HCT116 (cell line): ENCODE data around the gene ATP8A2.

Experiments
- CTCF ChIP-seq, 3 experiments: fragments of 200-600 bp in 1 of 3; sonication (generic) in 1 of 3; IDR thresholded peaks in 2 of 3; conservative IDR thresholded peaks in 1 of 3; 2 replicates each; pipeline ENCODE4 v1.5.1; 2012 to 2017; ENCODE audit warnings: low read depth in 2 of 3, low read length in 2 of 3, antibody characterized with exemption in 1 of 3, borderline replicate concordance in 1 of 3, control low read depth in 1 of 3, mild to moderate bottlenecking in 1 of 3, mixed read lengths in 1 of 3, mixed run types in 1 of 3, moderate library complexity in 1 of 3; ENCODE audit not compliant: insufficient read depth in 1 of 3
- EZH2 ChIP-seq: fragments of 200-600 bp; sonication (generic); IDR thresholded peaks from 2 replicates; pipeline ENCODE4 v1.6.1; 2017; ENCODE audit warnings: antibody characterized with exemption, mixed run types
- EZH2phosphoT487 ChIP-seq: fragments of 200-600 bp; IDR thresholded peaks from 2 replicates; pipeline ENCODE4 v1.6.1; 2018; ENCODE audit warnings: antibody characterized with exemption, borderline replicate concordance
- POLR2A ChIP-seq: IDR thresholded peaks from 2 replicates; pipeline ENCODE4 v1.7.0; 2011; ENCODE audit warnings: borderline replicate concordance; ENCODE audit not compliant: insufficient read depth, insufficient read length; ENCODE audit errors: extremely low read depth
- POLR2AphosphoS5 ChIP-seq: IDR thresholded peaks from 2 replicates; pipeline ENCODE4 v1.6.1; 2011; ENCODE audit warnings: mild to moderate bottlenecking, low read depth, low read length, moderate library complexity
- SP1 ChIP-seq: IDR thresholded peaks from 2 replicates; pipeline ENCODE4 v1.6.1; 2012; ENCODE audit warnings: low read depth
- SRF ChIP-seq: IDR thresholded peaks from 2 replicates; pipeline ENCODE4 v1.6.1; 2012; ENCODE audit warnings: low read depth
- YY1 ChIP-seq: IDR thresholded peaks from 2 replicates; pipeline ENCODE4 v1.6.1; 2011; ENCODE audit warnings: low read length, low read depth, moderate library complexity, mild to moderate bottlenecking; ENCODE audit not compliant: insufficient replicate concordance; ENCODE audit errors: extremely low read depth
- ZFX ChIP-seq: fragments of 450-650 bp; IDR thresholded peaks from 2 replicates; pipeline ENCODE4 v1.6.1; 2017
- ZNF274 ChIP-seq: fragments of 200-500 bp; sonication (Bioruptor generic); IDR thresholded peaks from 2 replicates; pipeline ENCODE4 v1.6.1; 2014; ENCODE audit warnings: mild to moderate bottlenecking, low read depth, low read length, inconsistent platforms
- TF ChIP-seq, protein P1 (sequence below): IDR thresholded peaks from 2 replicates; pipeline ENCODE4 v1.6.1; 2012

- TF ChIP-seq CTCF (IDR thresholded peaks at IDR 0.05 in 2 of 3, conservative IDR thresholded peaks at IDR 0.05 in 1 of 3; ENCODE audit: borderline replicate concordance in 1 of 3, insufficient read depth in 1 of 3, low read depth in 2 of 3, low read length in 2 of 3) (no peak), SP1 (no peak), YY1 (no peak), EZH2phosphoT487 (no peak), EZH2 (no peak), POLR2AphosphoS5 (no peak), POLR2A (no peak), ZNF274 (no peak), ZFX (no peak), SRF (no peak)
- TF ChIP-seq, protein P1, sequence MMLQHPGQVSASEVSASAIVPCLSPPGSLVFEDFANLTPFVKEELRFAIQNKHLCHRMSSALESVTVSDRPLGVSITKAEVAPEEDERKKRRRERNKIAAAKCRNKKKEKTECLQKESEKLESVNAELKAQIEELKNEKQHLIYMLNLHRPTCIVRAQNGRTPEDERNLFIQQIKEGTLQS, result no peak
Measured at GRCh38 chr13:25347151-25347550, 24.6 kb upstream of the ATP8A2 start.
